CD4-positive, alpha-beta T cell treated with Interleukin-21 for 1 hour (primary cell): ENCODE results near the gene MRPL4.
"Not testable (repeated sequence)": the region's sequence is repeated elsewhere in the genome, so short reads cannot be mapped to it uniquely, and the experiment has no call there.

Experiments used
- DNase-seq: peaks from one replicate; pipeline ENCODE4 v3.0.0-alpha.2; 2020

The MRPL4 gene

GRCh38 chr19:10268071-10268470 lies 16.1 kb downstream of the MRPL4 start:
- no peak for DNase-seq

GRCh38 chr19:10269333-10270179 lies 17.5 kb downstream of the MRPL4 start:
- peak; percentile 91 for DNase-seq

GRCh38 chr19:10270180-10270615 lies 18.2 kb downstream of the MRPL4 start:
- DNase-seq: peak; percentile 84

DNA sequence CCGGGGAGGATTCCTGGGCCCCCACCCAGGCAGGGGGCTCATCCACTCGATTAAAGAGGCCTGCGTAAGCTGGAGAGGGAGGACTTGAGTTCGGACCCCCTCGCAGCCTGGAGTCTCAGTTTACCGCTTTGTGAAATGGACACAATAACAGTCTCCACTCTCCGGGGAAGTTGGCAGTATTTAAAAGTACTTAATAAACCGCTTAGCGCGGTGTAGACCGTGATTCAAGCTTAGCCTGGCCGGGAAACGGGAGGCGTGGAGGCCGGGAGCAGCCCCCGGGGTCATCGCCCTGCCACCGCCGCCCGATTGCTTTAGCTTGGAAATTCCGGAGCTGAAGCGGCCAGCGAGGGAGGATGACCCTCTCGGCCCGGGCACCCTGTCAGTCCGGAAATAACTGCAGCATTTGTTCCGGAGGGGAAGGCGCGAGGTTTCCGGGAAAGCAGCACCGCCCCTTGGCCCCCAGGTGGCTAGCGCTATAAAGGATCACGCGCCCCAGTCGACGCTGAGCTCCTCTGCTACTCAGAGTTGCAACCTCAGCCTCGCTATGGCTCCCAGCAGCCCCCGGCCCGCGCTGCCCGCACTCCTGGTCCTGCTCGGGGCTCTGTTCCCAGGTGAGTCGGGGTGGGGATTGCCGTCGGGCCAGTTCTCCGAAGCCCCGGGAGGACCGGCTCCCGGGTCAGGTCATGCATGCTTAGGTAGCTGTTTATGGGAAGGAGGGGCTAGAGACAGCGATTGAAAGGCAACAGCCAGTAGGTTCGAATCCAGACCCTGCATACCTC lies 18.8 kb downstream of the MRPL4 start, which contains the start of gene ICAM1:
Gene ICAM1, plus strand, starts transcription at position 505 of the 779 bp plus-strand sequence. Its CDS starts 40 bp downstream, at position 545.
- peak; percentile 89 for DNase-seq

GRCh38 chr19:10271543-10272086 lies 19.6 kb downstream of the MRPL4 start:
- peak; percentile 77 for DNase-seq

GRCh38 chr19:10274589-10274988 lies 22.6 kb downstream of the MRPL4 start:
- DNase-seq: no peak

DNA sequence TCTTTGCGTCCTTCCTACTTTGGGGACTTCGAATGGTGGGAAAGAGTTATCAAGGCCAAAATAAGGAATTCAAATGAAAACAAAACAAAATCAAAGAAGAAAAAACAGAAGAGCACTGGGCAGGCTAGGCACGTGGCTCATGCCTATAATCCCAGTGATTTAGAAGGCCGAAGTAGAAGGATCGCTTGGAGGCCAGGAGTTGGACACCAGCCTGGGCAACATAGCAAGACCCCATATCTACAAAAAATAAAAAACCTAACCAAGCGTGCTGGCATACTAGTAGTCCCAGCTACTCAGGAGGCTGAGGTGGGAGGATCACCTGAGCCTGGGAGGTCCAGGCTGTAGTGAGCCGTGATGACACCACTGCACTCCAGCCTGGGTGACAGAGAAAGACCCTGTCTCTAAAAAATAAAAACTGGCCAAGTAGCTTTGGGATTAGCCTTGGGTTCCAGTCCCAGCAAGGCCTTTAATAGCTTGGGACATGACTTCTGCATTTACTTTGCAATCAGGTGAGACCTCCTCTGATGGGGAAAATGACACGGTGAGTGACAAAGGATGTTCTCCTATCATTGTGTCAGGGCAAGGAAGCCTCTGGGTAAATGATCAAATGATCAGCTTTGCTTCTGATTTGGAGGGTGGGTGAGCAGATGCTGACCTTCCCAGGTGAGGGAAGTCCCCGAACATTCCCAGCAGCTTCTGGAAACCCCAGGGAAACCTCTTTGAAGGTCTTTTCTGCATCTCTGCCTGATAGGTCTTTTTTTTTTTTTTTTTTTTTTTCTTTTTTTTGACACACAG lies 26.0 kb downstream of the MRPL4 start:
- DNase-seq: no peak

DNA sequence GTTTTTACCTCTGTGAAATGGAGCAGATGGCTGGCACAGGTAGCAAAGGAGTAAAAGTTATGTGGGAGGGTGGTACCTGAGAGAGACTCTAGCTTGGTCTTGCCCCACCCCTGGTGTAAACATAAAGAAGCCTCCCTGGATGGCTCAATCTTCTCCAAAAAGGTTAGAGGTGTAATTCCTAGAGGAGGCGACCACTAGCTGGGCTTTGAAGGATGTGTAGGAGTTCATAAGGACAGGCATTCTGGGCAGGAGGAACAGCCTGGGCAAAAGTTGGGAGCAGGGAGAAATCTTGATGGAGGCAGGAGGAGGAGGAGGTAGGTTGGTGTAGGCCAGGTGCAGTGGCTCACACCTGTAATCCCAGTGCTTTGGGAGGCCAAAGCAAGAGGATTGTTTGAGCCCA lies 26.9 kb downstream of the MRPL4 start:
- DNase-seq: no peak

DNA sequence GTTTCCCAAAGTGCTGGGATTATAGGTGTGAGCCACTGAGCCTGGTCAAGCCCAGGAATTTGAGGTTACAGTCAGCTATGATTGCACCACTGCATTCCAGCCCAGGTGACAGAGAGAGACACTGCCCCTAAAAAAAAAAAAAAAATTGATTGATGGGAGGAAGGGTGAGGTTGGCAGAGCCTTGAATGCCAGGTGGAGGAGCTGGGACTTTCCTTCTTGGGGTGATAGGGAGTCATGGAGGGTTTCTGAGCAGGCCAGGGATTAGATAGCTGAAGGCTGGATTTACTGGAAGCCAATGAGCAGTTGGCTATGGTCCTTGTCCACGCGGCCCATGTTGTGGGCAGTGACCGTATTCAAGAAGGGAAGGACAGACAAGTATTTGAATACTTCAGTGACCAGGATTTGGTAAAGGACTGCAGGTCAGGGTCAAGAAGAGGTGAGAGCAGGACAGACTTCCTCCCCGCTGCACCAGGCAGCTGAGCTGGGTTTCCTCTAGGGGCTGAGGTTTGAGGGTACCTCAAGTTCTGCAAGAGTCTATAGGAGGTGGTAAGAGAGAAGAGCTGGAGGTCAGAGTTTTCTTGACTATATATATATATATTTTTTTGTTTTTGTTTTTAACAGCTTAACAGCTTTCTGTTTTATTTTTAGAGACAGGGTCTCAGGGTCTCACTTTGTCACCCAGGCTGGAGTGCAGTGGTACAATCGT lies 27.9 kb downstream of the MRPL4 start:
- DNase-seq: no peak

DNA sequence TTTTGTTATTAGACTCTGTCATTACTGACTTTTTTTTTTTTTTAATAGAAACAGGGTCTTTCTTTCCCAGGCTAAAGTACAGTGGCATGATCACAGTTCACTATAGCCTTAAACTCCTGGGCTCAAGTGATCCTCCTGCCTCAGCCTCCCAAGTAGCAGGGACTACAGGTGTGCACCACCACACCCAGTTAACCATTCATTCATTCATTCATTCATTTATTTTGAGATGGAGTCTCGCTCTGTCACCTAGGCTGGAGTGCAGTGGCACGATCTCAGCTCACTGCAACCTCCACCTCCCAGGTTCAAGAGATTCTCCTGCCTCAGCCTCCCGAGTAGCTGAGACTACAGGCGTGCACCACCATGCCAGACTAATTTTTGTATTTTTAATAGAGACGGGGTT lies 30.0 kb downstream of the MRPL4 start:
- not testable (repeated sequence) for DNase-seq

DNA sequence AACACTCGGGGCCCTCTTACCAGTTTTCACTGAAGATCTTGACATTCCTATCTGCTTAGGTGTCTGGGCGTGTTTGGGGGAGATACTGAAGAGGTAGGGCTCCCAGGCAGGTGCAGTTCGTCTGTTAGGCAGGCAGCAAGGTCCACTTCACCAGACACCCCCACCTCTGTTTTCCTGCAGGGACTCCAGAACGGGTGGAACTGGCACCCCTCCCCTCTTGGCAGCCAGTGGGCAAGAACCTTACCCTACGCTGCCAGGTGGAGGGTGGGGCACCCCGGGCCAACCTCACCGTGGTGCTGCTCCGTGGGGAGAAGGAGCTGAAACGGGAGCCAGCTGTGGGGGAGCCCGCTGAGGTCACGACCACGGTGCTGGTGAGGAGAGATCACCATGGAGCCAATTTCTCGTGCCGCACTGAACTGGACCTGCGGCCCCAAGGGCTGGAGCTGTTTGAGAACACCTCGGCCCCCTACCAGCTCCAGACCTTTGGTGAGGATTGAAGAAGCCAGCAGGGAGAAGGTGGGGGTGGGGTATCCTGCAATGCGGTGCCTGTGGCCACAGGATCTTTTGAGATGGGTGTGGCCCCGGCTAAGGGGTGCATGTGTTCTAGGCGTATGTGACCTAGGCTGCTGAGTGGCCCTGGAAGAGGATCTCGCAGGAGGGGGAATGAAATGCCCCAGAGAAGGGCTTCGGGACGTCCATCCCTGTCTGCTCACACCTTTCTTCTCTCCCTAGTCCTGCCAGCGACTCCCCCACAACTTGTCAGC lies 31.5 kb downstream of the MRPL4 start:
- no peak for DNase-seq

DNA sequence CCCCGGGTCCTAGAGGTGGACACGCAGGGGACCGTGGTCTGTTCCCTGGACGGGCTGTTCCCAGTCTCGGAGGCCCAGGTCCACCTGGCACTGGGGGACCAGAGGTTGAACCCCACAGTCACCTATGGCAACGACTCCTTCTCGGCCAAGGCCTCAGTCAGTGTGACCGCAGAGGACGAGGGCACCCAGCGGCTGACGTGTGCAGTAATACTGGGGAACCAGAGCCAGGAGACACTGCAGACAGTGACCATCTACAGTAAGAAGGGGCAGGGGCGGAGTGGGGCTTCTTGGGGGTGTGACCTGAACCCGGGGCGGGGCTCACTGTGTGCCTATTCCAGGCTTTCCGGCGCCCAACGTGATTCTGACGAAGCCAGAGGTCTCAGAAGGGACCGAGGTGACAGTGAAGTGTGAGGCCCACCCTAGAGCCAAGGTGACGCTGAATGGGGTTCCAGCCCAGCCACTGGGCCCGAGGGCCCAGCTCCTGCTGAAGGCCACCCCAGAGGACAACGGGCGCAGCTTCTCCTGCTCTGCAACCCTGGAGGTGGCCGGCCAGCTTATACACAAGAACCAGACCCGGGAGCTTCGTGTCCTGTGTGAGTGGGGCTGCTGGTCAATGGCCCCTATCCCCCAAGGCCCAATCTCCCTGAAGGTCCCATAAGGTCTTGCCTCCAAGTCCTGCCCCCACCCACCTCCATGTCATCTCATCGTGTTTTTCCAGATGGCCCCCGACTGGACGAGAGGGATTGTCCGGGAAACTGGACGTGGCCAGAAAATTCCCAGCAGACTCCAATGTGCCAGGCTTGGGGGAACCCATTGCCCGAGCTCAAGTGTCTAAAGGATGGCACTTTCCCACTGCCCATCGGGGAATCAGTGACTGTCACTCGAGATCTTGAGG lies 32.3 kb downstream of the MRPL4 start:
- no peak for DNase-seq

DNA sequence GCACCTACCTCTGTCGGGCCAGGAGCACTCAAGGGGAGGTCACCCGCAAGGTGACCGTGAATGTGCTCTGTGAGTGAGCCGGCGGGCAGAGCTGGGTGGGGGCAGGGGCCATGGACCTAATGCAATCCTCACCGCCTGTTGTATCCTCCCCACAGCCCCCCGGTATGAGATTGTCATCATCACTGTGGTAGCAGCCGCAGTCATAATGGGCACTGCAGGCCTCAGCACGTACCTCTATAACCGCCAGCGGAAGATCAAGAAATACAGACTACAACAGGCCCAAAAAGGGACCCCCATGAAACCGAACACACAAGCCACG lies 32.9 kb downstream of the MRPL4 start:
- no peak for DNase-seq

- no peak for DNase-seq
These were observed 33.4 kb downstream of the MRPL4 start for GRCh38 chr19:10285393-10285792.

DNA sequence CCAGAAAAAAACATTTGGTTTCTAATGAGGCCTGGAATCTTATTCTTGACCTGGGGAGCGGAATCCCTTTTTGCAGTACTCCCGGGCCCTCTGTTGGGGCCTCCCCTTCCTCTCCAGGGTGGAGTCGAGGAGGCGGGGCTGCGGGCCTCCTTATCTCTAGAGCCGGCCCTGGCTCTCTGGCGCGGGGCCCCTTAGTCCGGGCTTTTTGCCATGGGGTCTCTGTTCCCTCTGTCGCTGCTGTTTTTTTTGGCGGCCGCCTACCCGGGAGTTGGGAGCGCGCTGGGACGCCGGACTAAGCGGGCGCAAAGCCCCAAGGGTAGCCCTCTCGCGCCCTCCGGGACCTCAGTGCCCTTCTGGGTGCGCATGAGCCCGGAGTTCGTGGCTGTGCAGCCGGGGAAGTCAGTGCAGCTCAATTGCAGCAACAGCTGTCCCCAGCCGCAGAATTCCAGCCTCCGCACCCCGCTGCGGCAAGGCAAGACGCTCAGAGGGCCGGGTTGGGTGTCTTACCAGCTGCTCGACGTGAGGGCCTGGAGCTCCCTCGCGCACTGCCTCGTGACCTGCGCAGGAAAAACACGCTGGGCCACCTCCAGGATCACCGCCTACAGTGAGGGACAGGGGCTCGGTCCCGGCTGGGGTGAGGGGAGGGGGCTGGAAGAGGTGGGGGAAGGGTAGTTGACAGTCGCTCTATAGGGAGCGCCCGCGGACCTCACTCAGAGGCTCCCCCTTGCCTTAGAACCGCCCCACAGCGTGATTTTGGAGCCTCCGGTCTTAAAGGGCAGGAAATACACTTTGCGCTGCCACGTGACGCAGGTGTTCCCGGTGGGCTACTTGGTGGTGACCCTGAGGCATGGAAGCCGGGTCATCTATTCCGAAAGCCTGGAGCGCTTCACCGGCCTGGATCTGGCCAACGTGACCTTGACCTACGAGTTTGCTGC lies 35.1 kb downstream of the MRPL4 start, which contains the start of gene ICAM4:
Gene ICAM4, plus strand, starts transcription at position 153 of the 935 bp plus-strand sequence. Its CDS starts 58 bp downstream, at position 211.
- no peak for DNase-seq

DNA sequence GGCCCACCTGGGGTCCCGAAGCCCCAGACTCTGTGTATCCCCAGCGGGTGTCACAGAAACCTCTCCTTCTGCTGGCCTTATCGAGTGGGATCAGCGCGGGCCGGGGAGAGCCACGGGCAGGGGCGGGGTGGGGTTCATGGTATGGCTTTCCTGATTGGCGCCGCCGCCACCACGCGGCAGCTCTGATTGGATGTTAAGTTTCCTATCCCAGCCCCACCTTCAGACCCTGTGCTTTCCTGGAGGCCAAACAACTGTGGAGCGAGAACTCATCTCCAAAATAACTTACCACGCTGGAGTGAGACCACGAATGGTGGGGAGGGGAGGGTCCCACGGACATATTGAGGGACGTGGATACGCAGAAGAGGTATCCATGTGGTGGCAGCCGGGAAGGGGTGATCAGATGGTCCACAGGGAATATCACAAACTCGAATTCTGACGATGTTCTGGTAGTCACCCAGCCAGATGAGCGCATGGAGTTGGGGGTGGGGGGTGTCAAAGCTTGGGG lies 36.7 kb downstream of the MRPL4 start:
- DNase-seq: no peak

DNA sequence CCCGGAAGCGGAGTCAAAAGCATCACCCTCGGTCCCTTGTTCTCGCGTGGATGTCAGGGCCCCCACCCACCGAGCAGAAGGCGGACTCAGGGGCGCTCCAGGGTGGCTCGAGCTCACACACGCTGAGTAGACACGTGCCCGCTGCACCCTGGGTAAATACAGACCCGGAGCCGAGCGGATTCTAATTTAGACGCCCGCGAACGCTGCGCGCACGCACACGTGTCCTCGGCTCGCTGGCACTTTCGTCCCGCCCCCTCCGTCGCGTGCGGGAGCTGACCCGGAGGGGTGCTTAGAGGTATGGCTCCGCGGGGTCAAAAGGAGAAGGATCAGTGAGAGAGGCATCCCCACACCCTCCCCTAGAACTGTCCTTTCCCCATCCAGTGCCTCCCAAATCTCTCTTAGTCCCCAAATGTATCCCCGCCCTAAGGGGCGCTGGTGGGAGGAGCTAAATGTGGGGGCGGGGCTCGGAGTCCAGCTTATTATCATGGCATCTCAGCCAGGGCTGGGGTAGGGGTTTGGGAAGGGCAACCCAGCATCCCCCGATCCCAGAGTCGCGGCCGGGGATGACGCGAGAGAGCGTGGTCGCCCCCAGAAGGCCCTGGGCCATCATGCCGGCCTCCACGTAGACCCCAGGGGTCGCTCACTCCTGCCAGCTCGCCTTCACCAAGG lies 37.3 kb downstream of the MRPL4 start:
- peak; percentile 71 for DNase-seq

- DNase-seq: no peak
These were observed 37.9 kb downstream of the MRPL4 start, which contains the start of gene ICAM5 for GRCh38 chr19:10289836-10290356. ICAM5 (plus strand) TSS chr19:10289952; CDS start chr19:10290044, 92 bp downstream.
